Activated CD4-positive, alpha-beta T cell treated with anti-CD3 and anti-CD28 coated beads, Interleukin-2, amount 50 U/mL, for 48 hours (primary cell): ENCODE results near the gene HOXC4.
"Not testable (repeated sequence)": the region's sequence is repeated elsewhere in the genome, so short reads cannot be mapped to it uniquely, and the experiment has no call there.

ENCODE experiments used
- DNase-seq, 2 experiments: peaks; one replicate each; pipeline ENCODE4 v3.0.0-alpha.2; 2020

Gene HOXC4

GRCh38 chr12:54042033-54042432, 11.6 kb upstream of the HOXC4 start:
- DNase-seq = not testable (repeated sequence)

- DNase-seq = no peak
These were observed 10.4 kb upstream of the HOXC4 start for GRCh38 chr12:54042970-54043853.

GRCh38 chr12:54044425-54045103, 9.1 kb upstream of the HOXC4 start:
- no peak for DNase-seq

- no peak for DNase-seq
These were observed 8.2 kb upstream of the HOXC4 start for GRCh38 chr12:54045401-54045800.

GRCh38 chr12:54045868-54046521, 7.6 kb upstream of the HOXC4 start:
- no peak for DNase-seq

- DNase-seq = no peak
These were observed 6.9 kb upstream of the HOXC4 start for GRCh38 chr12:54046809-54047159.

GRCh38 chr12:54047160-54047963, 6.3 kb upstream of the HOXC4 start:
- DNase-seq = no peak

- no peak for DNase-seq
These were observed 5.7 kb upstream of the HOXC4 start for GRCh38 chr12:54047964-54048303.

- no peak for DNase-seq
These were observed 5.1 kb upstream of the HOXC4 start for GRCh38 chr12:54048406-54049093.

- DNase-seq = no peak
These were observed 4.5 kb upstream of the HOXC4 start for GRCh38 chr12:54049108-54049507.

GRCh38 chr12:54050482-54050810, 3.2 kb upstream of the HOXC4 start:
- no peak for DNase-seq

GRCh38 chr12:54051026-54051842, 2.4 kb upstream of the HOXC4 start:
- no peak for DNase-seq

- no peak for DNase-seq
These were observed 1.7 kb upstream of the HOXC4 start for GRCh38 chr12:54051874-54052437.

- DNase-seq = no peak
These were observed 1.1 kb upstream of the HOXC4 start for GRCh38 chr12:54052438-54053002.

- no peak for DNase-seq
These were observed 458 bp upstream of the HOXC4 start for GRCh38 chr12:54053003-54053750.

GRCh38 chr12:54054742-54055194, 1.1 kb downstream of the HOXC4 start:
- no peak for DNase-seq

- no peak for DNase-seq
These were observed 1.9 kb downstream of the HOXC4 start for GRCh38 chr12:54055552-54055951.

- DNase-seq = no peak
These were observed 2.5 kb downstream of the HOXC4 start for GRCh38 chr12:54056110-54056509.

GRCh38 chr12:54058128-54058768, 4.6 kb downstream of the HOXC4 start:
- DNase-seq = no peak

GRCh38 chr12:54059668-54060067, 6.0 kb downstream of the HOXC4 start:
- no peak for DNase-seq
